NT2/D1 (cell line): ENCODE measurements around the gene KLHL1.

Source experiments
- SUZ12 ChIP-seq: IDR thresholded peaks from 2 replicates; pipeline ENCODE4 v1.6.1; 2011; ENCODE audit not compliant: insufficient read length, insufficient read depth; ENCODE audit errors: extremely low read depth
- ZNF274 ChIP-seq: IDR thresholded peaks from 2 replicates; pipeline ENCODE4 v1.6.1; 2011; ENCODE audit warnings: mild to moderate bottlenecking, low read depth, low read length

DNA sequence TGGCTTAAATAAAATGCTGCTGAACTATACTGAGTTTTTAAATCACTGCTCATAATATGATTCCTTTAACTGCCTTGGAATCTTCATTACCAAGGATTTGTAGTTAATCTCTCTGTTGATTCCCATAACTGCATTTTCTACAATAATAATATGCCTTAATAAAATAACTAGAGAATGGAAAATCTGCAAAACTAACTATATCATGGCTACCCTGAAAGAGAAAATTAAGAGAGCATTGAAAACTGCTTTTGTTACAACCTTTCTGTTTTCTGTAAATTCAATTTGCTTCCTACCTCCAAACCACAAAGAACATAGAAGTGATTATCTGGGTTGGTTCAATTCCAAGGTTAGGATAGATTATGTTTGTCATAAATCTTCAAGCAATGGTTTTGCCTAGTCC is 203.5 kb downstream of the KLHL1 start:
- no peak for TF ChIP-seq SUZ12
- no peak for TF ChIP-seq ZNF274
